Pancreas (tissue), 10 donors: ENCODE results near the gene PTPN6. TPM values are rescaled to one million over a fixed set of nuclear protein-coding genes. Genes with fewer than 3 reads are reported as not detected.
A peak's percentile ranks its signal among the peaks of the same experiment; 100 is the strongest.

Experiments
- ATAC-seq, 4 donors: fragments of 200-7000 bp; cut with Tn5 transposase; one replicate each; pipeline versions ENCODE4 v1.8.0 to v1.9.1; 2020; ENCODE audit warnings: mild to moderate bottlenecking in 4 of 4, moderate library complexity in 4 of 4
- DNase-seq, 6 donors: peaks; one replicate each; pipeline ENCODE4 v3.0.0-alpha.2; 2020
- FAIRE-seq: peaks from 2 replicates; lab custom pipeline; 2012; peaks lifted over from hg19 to GRCh38; lab: Jason Lieb, UNC
- H3K27ac ChIP-seq, 4 donors: fragments of 200-600 bp; sonication (generic); 1 replicate in 3 of 4; 2 replicates in 1 of 4; pipeline versions ENCODE4 v1.5.0 to v1.8.0; 2020
- H3K27me3 ChIP-seq, 4 donors: fragments of 200-600 bp; one replicate each; pipeline ENCODE4 v1.8.0; 2021
- H3K36me3 ChIP-seq, 3 donors: fragments of 200-600 bp; sonication (generic) in 1 of 3; one replicate each; pipeline versions ENCODE4 v1.5.0 to v1.8.0; 2020 to 2021
- H3K4me1 ChIP-seq, 3 donors: fragments of 200-600 bp; one replicate each; pipeline ENCODE4 v1.8.0; 2021
- H3K4me3 ChIP-seq, 4 donors: fragments of 200-600 bp; sonication (generic) in 2 of 4; one replicate each; pipeline versions ENCODE4 v1.5.0 to v1.8.0; 2020 to 2021
- H3K9me3 ChIP-seq, 4 donors: fragments of 200-600 bp; one replicate each; pipeline ENCODE4 v1.8.0; 2021
- whole genome bisulfite sequencing, 2 donors: extraction: QIAGEN DNeasy Blood & Tissue Kit; methylation state at CpG; one replicate each; pipeline ENCODE4 v1.1.7; 2013; 5-methylcytosine and 5-hydroxymethylcytosine counted together
- intact Hi-C, 3 donors: fragments of 100-400 bp; cut with DNase I; formaldehyde crosslinking; loops; one replicate each; pipeline versions ENCODE4 v1.11.1 to v1.14.2; 2022
- polyA plus RNA-seq, 2 donors: library from polyadenylated mRNA; stranded (reverse); fragments of 200-250 nt; gene quantifications; one replicate each; pipeline ENCODE4 v1.2.3, GENCODE V29; 2013
- total RNA-seq, 6 donors: library from RNA; stranded (reverse); fragmentation: NEBNext Ultra II Directional in 4 of 6; extraction: Animal tissue kit (Norgen Biotek cat#: 25700) in 4 of 6; gene quantifications; one replicate each; pipeline versions ENCODE4 v1.2.1 to v1.2.4, GENCODE V29; 2021 to 2023
- TF ChIP-seq, protein P1 (sequence below), 4 donors: fragments of 200-600 bp; sonication (generic) in 3 of 4; IDR thresholded peaks; one replicate each; pipeline versions ENCODE4 v1.5.0 to v1.8.0; 2021; ENCODE audit warnings: antibody characterized with exemption in 4 of 4
- donor health status: healthy with polysubstance abuse.
- donor health status: DM: no; HTN: no; CAD: no; lungs with moderate emphysema.
- donor health status: DM: no; HTN: no; CAD: no.
- donor health status: control.
- donor health status: control.
- donor health status: Bipolar disorder and iron deficiency.
- donor health status: DM: yes; HTN: yes; CAD: no.
- donor health status: DM: no; HTN: no; CAD: no.
- donor health status: DM: no; HTN: no; CAD: no.
- donor health status: DM: yes; HTN: yes; CAD: no.

Gene PTPN6
- total and polyA plus RNA-seq, 8 donors: 13.3 to 53.1 (median 20.3) TPM

DNA sequence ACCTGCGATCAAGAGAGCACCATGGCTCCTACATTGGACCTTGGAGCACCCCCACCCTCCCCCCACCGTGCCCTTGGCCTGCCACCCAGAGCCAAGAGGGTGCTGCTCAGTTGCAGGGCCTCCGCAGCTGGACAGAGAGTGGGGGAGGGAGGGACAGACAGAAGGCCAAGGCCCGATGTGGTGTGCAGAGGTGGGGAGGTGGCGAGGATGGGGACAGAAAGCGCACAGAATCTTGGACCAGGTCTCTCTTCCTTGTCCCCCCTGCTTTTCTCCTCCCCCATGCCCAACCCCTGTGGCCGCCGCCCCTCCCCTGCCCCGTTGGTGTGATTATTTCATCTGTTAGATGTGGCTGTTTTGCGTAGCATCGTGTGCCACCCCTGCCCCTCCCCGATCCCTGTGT lies 9.4 kb upstream of the PTPN6 start:
- peak in 2 of 6 donors; percentile 57 to 69 for DNase-seq
- H3K27ac ChIP-seq: no peak overlapping the region
- ATAC-seq: no peak
- peaks cover 0 to 4% (median 0%) of the 10 kb centered on the region in 3 donors for H3K36me3 ChIP-seq
- H3K4me3 ChIP-seq: no peak overlapping the region
- H3K4me1 ChIP-seq: peaks cover 18 to 28% (median 22%) of the 10 kb centered on the region in 3 donors
- intact Hi-C loops: loop anchor here in 1 of 3 donors (10.0 kb wide), 1 partner anchor 163 kb away; the partner anchor contains the start of gene C1RL
- TF ChIP-seq, protein P1, sequence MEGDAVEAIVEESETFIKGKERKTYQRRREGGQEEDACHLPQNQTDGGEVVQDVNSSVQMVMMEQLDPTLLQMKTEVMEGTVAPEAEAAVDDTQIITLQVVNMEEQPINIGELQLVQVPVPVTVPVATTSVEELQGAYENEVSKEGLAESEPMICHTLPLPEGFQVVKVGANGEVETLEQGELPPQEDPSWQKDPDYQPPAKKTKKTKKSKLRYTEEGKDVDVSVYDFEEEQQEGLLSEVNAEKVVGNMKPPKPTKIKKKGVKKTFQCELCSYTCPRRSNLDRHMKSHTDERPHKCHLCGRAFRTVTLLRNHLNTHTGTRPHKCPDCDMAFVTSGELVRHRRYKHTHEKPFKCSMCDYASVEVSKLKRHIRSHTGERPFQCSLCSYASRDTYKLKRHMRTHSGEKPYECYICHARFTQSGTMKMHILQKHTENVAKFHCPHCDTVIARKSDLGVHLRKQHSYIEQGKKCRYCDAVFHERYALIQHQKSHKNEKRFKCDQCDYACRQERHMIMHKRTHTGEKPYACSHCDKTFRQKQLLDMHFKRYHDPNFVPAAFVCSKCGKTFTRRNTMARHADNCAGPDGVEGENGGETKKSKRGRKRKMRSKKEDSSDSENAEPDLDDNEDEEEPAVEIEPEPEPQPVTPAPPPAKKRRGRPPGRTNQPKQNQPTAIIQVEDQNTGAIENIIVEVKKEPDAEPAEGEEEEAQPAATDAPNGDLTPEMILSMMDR (IDR thresholded peaks at IDR 0.05): no peak
- FAIRE-seq: no peak
- no peaks in the 10 kb centered on the region for H3K9me3 ChIP-seq
- 72 to 77% methylated on average over 9 to 12 of the region's 12 CpGs for WGBS, 2 donors
- H3K27me3 ChIP-seq: no peaks in the 10 kb centered on the region

DNA sequence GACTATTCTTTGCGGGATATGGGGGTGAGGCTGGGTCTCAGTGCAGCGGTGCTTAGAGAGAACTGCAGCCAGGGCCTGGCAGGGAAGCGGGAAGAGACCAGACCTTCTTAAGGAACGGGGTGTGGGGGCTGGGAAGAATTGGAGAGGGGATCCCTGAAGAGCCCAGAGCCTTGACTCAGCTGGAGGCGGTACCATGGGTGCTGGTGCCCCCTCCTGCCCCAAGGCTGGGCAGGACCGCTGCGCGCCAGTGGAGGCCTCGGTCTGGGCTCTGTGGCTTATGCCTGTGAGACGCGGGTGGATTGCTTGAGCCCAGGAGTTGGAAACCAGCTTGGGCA lies 8.9 kb upstream of the PTPN6 start:
- Histone ChIP-seq H3K27ac (peak overlapping the region in 2 of 4 donors; percentile 95 to 97), H3K9me3 (no peaks in the 10 kb centered on the region), H3K36me3 (peaks cover 0 to 4% (median 0%) of the 10 kb centered on the region in 3 donors), H3K4me3 (no peak overlapping the region), H3K27me3 (no peaks in the 10 kb centered on the region), H3K4me1 (peaks cover 18 to 28% (median 22%) of the 10 kb centered on the region in 3 donors)
- ATAC-seq (no peak), FAIRE-seq (no peak), DNase-seq (peak in 3 of 6 donors; percentile 34 to 79 (median 55))
- intact Hi-C loops: loop anchor here in 1 of 3 donors (10.0 kb wide), 1 partner anchor 163 kb away; the partner anchor contains the start of gene C1RL
- TF ChIP-seq, protein P1 (IDR thresholded peaks at IDR 0.05): no peak
- WGBS, 2 donors: 89 to 91% methylated on average over 11 of the region's 11 CpGs

DNA sequence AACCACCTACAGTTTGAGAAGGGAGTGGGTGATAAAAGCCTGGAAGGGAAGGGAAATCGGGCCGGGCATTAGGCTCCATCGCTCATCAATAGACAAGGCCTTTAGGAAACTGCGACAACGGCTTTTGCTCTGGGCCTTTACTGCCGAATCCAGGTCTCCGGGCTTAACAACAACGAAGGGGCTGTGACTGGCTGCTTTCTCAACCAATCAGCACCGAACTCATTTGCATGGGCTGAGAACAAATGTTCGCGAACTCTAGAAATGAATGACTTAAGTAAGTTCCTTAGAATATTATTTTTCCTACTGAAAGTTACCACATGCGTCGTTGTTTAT lies 7.8 kb upstream of the PTPN6 start:
- DNase-seq (peak in 5 of 6 donors; percentile 75 to 85 (median 83)), FAIRE-seq (peak; percentile 59), ATAC-seq (peak; percentile 47 to 64 (median 54))
- peak overlapping the region; percentile 91 to 97 (median 96) for H3K27ac ChIP-seq
- no peaks in the 10 kb centered on the region for H3K27me3 ChIP-seq
- intact Hi-C loops: loop anchor here in 1 of 3 donors (10.0 kb wide), 1 partner anchor 161 kb away; the partner anchor contains the start of gene C1RL
- WGBS, 2 donors: 1% methylated on average over 13 of the region's 13 CpGs
- H3K4me1 ChIP-seq: peaks cover 15 to 25% (median 22%) of the 10 kb centered on the region in 3 donors
- TF ChIP-seq, protein P1 (IDR thresholded peaks at IDR 0.05): no peak
- no peaks in the 10 kb centered on the region for H3K9me3 ChIP-seq
- peak overlapping the region in 2 of 4 donors; percentile 69 to 71 for H3K4me3 ChIP-seq
- peaks cover 0 to 4% (median 0%) of the 10 kb centered on the region in 3 donors for H3K36me3 ChIP-seq

DNA sequence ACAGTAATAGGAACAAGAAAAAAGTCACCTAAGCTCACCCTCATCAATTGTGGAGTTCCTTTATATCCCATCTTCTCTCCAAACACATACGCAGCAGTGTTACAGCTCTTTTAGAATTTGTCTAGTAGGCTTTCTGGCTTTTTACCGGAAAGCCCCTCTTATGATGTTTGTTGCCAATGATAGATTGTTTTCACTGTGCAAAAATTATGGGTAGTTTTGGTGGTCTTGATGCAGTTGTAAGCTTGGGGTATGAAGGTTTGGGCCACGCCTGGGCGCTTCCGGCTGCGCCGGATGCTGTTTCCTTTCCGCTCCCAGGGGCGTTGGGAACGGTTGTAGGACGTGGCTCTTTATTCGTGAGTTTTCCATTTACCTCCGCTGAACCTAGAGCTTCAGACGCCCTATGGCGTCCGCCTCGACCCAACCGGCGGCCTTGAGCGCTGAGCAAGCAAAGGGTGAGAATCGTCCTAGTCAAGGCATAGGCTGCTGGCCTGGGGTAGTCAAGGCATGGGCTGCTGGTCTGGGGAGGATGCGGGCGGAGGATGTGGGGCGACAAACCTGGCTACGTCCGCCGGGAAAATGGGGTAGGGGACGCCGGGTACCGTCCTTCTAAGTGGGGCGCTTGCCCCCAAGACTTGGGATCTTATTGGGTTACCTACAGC lies 7.3 kb upstream of the PTPN6 start, which contains the start of the genes C12orf57 and RNU7-1:
Gene C12orf57 (plus strand): TSS at position 301 of the 659 bp plus-strand sequence. CDS start 100 bp downstream, at position 401.
Gene RNU7-1 (plus strand): TSS at position 95 of the 659 bp plus-strand sequence.
- intact Hi-C loops: loop anchor here in 1 of 3 donors (10.0 kb wide), 1 partner anchor 161 kb away; the partner anchor contains the start of gene C1RL
- Histone ChIP-seq H3K4me3 (peak within 1 kb of the TSS; percentile 54 to 71 (median 66)), H3K27me3 (no peaks in the 10 kb centered on the region), H3K9me3 (no peaks in the 10 kb centered on the region), H3K4me1 (peaks cover 13 to 21% (median 18%) of the 10 kb centered on the region in 3 donors), H3K36me3 (peaks cover 0 to 4% (median 0%) of the 10 kb centered on the region in 3 donors), H3K27ac (peak within 1 kb of the TSS; percentile 91 to 97 (median 96))
- ATAC-seq (peak; percentile 39 to 62 (median 48)), DNase-seq (peak; percentile 70 to 87 (median 75)), FAIRE-seq (no peak)
- 0 to 1% methylated on average over 30 to 31 of the region's 31 CpGs for WGBS, 2 donors
- TF ChIP-seq, protein P1 (IDR thresholded peaks at IDR 0.05): no peak
